Ishikawa (cell line): ENCODE results near the gene STPG3.

Experiments used
- CEBPB ChIP-seq: IDR thresholded peaks from 2 replicates; pipeline ENCODE4 v1.6.1; 2012
- CREB1 ChIP-seq: IDR thresholded peaks from 2 replicates; pipeline ENCODE4 v1.6.1; 2012; ENCODE audit warnings: low read depth
- EGR1 ChIP-seq: IDR thresholded peaks from 2 replicates; pipeline ENCODE4 v1.6.1; 2012
- EP300 ChIP-seq: IDR thresholded peaks from 2 replicates; pipeline ENCODE4 v1.6.1; 2012; ENCODE audit warnings: borderline replicate concordance
- FOXM1 ChIP-seq: IDR thresholded peaks from 2 replicates; pipeline ENCODE4 v1.6.1; 2012; ENCODE audit warnings: low read depth, borderline replicate concordance
- MAX ChIP-seq: IDR thresholded peaks from 2 replicates; pipeline ENCODE4 v1.6.1; 2012
- NFIC ChIP-seq: IDR thresholded peaks from 2 replicates; pipeline ENCODE4 v1.6.1; 2012
- RAD21 ChIP-seq: IDR thresholded peaks from 2 replicates; pipeline ENCODE4 v1.6.1; 2012; ENCODE audit warnings: low read depth
- TAF1 ChIP-seq: IDR thresholded peaks from 2 replicates; pipeline ENCODE4 v1.6.1; 2012; ENCODE audit warnings: low read depth, mild to moderate bottlenecking
- TCF12 ChIP-seq: IDR thresholded peaks from 2 replicates; pipeline ENCODE4 v1.6.1; 2012; ENCODE audit warnings: low read depth
- TEAD4 ChIP-seq: IDR thresholded peaks from 2 replicates; pipeline ENCODE4 v1.6.1; 2012
- YY1 ChIP-seq: IDR thresholded peaks from 2 replicates; pipeline ENCODE4 v1.6.1; 2012; ENCODE audit warnings: low read depth
- ZBTB7A ChIP-seq: IDR thresholded peaks from 2 replicates; pipeline ENCODE4 v1.6.1; 2012; ENCODE audit warnings: low read depth
- TF ChIP-seq, protein P1 (sequence below): IDR thresholded peaks from 2 replicates; pipeline ENCODE4 v1.6.1; 2012
- TF ChIP-seq, protein P2 (sequence below): IDR thresholded peaks from 2 replicates; pipeline ENCODE4 v1.6.1; 2012; ENCODE audit warnings: low read depth, mild to moderate bottlenecking

The STPG3 gene

GRCh38 chr9:137247135-137247915 lies 3.8 kb upstream of the STPG3 start:
- no peak for TF ChIP-seq EGR1
- TF ChIP-seq FOXM1: no peak
- TF ChIP-seq YY1: no peak
- TF ChIP-seq MAX: no peak
- TF ChIP-seq EP300: no peak
- no peak for TF ChIP-seq TEAD4

GRCh38 chr9:137247916-137248175 lies 3.2 kb upstream of the STPG3 start:
- TF ChIP-seq YY1 (no peak), TEAD4 (no peak), NFIC (no peak), MAX (no peak), TCF12 (no peak), CEBPB (no peak), EP300 (no peak), ZBTB7A (no peak), TAF1 (no peak), CREB1 (no peak), FOXM1 (no peak), EGR1 (no peak), RAD21 (no peak)
- TF ChIP-seq, protein P1, sequence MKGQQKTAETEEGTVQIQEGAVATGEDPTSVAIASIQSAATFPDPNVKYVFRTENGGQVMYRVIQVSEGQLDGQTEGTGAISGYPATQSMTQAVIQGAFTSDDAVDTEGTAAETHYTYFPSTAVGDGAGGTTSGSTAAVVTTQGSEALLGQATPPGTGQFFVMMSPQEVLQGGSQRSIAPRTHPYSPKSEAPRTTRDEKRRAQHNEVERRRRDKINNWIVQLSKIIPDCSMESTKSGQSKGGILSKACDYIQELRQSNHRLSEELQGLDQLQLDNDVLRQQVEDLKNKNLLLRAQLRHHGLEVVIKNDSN: no peak
- TF ChIP-seq, protein P2, sequence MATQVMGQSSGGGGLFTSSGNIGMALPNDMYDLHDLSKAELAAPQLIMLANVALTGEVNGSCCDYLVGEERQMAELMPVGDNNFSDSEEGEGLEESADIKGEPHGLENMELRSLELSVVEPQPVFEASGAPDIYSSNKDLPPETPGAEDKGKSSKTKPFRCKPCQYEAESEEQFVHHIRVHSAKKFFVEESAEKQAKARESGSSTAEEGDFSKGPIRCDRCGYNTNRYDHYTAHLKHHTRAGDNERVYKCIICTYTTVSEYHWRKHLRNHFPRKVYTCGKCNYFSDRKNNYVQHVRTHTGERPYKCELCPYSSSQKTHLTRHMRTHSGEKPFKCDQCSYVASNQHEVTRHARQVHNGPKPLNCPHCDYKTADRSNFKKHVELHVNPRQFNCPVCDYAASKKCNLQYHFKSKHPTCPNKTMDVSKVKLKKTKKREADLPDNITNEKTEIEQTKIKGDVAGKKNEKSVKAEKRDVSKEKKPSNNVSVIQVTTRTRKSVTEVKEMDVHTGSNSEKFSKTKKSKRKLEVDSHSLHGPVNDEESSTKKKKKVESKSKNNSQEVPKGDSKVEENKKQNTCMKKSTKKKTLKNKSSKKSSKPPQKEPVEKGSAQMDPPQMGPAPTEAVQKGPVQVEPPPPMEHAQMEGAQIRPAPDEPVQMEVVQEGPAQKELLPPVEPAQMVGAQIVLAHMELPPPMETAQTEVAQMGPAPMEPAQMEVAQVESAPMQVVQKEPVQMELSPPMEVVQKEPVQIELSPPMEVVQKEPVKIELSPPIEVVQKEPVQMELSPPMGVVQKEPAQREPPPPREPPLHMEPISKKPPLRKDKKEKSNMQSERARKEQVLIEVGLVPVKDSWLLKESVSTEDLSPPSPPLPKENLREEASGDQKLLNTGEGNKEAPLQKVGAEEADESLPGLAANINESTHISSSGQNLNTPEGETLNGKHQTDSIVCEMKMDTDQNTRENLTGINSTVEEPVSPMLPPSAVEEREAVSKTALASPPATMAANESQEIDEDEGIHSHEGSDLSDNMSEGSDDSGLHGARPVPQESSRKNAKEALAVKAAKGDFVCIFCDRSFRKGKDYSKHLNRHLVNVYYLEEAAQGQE: no peak

GRCh38 chr9:137250329-137251193 lies 525 bp upstream of the STPG3 start:
- TF ChIP-seq TEAD4 (no peak), RAD21 (no peak), TCF12 (no peak), CEBPB (no peak), MAX (no peak), ZBTB7A (no peak), EGR1 (no peak), YY1 (no peak), NFIC (no peak), FOXM1 (no peak), CREB1 (no peak)
- TF ChIP-seq, protein P1: no peak
- TF ChIP-seq, protein P2: no peak

DNA sequence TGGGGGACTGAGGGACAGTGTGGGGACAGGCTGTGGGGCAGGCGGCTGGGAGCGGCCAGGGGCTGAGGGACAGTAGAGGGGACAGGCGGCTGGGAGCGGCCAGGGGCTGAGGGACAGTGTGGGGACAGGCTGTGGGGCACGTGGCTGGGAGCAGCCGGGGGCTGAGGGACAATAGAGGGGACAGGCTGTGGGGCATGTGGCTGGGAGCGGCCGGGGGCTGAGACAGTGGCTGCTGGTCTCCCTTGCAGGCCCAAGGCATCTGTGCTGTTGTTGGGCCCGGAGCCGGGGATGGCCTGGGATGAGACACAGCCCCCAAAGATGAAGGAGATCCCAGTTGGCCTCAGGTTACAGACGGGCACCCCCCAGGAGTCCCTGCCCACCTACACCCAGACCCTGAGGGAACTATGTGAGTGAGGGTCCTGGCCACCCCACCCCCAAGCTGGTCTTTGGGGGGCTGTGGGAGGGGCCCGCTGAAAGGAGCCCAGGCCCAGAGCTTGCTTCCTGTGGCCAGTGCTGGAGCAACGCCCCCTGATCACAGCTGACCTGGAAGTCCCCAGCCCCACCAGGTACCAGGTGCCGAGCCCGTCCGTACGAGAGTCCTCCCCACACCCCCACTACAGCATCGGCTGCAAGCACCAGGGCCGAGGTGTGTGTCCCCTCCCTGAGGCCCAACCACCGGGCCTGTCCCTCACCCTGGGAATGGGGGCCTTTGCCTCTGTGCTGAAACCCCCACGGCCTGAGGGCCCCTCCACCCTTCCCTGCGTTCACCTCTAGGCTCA lies 593 bp downstream of the STPG3 start:
- TF ChIP-seq RAD21 (no peak), TAF1 (no peak), CEBPB (no peak), ZBTB7A (no peak), MAX (no peak), YY1 (no peak), EGR1 (no peak), FOXM1 (no peak), CREB1 (no peak), TEAD4 (no peak), TCF12 (no peak), EP300 (no peak), NFIC (no peak)
- TF ChIP-seq, protein P2: no peak
